Measurements from ENCODE around the gene PACRG.

DNA sequence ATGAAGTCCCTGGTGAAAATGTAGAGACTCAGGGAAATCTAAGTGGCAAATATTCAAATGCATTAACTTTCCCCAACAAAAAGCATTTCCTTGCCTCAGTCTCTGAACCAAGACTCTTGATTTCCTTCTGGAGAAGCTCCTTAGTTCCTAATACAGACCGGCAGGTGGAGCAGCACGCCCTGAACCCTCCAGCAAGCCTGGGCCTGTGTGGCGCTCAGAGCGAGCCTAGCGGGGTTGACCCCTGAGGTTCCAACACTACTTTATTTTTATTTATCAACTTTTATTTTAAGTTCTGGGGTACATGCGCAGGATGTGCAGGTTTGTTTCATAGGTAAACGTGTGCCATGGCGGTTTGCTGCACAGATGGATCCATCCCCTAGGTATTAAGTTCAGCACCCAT, 50.8 kb downstream of the PACRG start:
- TF ChIP-seq, protein P1, sequence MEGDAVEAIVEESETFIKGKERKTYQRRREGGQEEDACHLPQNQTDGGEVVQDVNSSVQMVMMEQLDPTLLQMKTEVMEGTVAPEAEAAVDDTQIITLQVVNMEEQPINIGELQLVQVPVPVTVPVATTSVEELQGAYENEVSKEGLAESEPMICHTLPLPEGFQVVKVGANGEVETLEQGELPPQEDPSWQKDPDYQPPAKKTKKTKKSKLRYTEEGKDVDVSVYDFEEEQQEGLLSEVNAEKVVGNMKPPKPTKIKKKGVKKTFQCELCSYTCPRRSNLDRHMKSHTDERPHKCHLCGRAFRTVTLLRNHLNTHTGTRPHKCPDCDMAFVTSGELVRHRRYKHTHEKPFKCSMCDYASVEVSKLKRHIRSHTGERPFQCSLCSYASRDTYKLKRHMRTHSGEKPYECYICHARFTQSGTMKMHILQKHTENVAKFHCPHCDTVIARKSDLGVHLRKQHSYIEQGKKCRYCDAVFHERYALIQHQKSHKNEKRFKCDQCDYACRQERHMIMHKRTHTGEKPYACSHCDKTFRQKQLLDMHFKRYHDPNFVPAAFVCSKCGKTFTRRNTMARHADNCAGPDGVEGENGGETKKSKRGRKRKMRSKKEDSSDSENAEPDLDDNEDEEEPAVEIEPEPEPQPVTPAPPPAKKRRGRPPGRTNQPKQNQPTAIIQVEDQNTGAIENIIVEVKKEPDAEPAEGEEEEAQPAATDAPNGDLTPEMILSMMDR (IDR thresholded peaks at IDR 0.05), result no peak
- TF ChIP-seq POLR2A (IDR thresholded peaks at IDR 0.05) (no peak), EP300 (IDR thresholded peaks at IDR 0.05) (no peak)
